ENCODE measurements around the gene ATP6V1F. TPM values are rescaled to one million over a fixed set of nuclear protein-coding genes. Genes with fewer than 3 reads are reported as not detected.

ATP6V1F gene
- total RNA-seq, 3 donors from 2014 or later (not counting 1 experiment from before 2014, with no cell fraction given) = 82.9 to 98.0 (median 94.3) TPM

DNA sequence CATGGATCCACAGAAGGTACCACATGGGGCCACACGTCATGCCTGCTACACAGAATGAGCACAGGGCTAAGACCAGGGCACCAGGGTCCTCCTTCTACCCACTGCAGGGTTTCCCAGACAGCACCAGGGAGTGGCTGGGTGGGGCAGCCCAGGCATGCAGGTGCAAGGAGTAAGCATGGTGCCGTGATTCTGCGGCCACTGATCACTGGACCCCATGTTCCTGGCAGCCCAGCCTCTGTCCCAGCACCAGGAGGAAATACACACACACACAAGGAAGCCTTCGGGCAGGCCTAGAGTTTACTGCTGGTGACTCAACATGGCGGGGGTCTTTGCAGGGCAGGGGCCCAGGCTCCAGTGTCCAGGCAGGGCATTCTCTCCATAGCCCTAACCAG lies 13.9 kb downstream of the ATP6V1F start:
- H3K4me3 ChIP-seq (ENCODE audit: low read length) = no peak overlapping the region
- H3K9me3 ChIP-seq (ENCODE audit: control insufficient read depth, insufficient read depth, low read length) = no peaks in the 10 kb centered on the region
- WGBS (ENCODE audit: insufficient coverage) = 87% methylated on average over 5 of the region's 5 CpGs
- Mint-ChIP-seq H3K36me3 (no peaks in the 10 kb centered on the region), H3K27me3 (ENCODE audit: low read depth in 2 of 2) (no peaks in the 10 kb centered on the region), H3K4me3 (no peak overlapping the region), H3K27ac (no peak overlapping the region), H3K4me1 (no peaks in the 10 kb centered on the region), H3K9me3 (no peaks in the 10 kb centered on the region)
- DNase-seq (no peak), ATAC-seq (no peak)
- H3K27ac ChIP-seq (ENCODE audit: low read length) = no peak overlapping the region
- H3K4me1 ChIP-seq (ENCODE audit: control insufficient read depth, insufficient read depth, low read length) = no peaks in the 10 kb centered on the region
- H3K27me3 ChIP-seq (ENCODE audit: control insufficient read depth, insufficient read depth, low read length) = no peaks in the 10 kb centered on the region
- TF ChIP-seq, protein P1, sequence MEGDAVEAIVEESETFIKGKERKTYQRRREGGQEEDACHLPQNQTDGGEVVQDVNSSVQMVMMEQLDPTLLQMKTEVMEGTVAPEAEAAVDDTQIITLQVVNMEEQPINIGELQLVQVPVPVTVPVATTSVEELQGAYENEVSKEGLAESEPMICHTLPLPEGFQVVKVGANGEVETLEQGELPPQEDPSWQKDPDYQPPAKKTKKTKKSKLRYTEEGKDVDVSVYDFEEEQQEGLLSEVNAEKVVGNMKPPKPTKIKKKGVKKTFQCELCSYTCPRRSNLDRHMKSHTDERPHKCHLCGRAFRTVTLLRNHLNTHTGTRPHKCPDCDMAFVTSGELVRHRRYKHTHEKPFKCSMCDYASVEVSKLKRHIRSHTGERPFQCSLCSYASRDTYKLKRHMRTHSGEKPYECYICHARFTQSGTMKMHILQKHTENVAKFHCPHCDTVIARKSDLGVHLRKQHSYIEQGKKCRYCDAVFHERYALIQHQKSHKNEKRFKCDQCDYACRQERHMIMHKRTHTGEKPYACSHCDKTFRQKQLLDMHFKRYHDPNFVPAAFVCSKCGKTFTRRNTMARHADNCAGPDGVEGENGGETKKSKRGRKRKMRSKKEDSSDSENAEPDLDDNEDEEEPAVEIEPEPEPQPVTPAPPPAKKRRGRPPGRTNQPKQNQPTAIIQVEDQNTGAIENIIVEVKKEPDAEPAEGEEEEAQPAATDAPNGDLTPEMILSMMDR (IDR thresholded peaks at IDR 0.05) = no peak
- no peaks in the 10 kb centered on the region for H3K36me3 ChIP-seq (ENCODE audit: control insufficient read depth, insufficient read depth, low read length)
- intact Hi-C loops (cut with micrococcal nuclease) = no loop called here

DNA sequence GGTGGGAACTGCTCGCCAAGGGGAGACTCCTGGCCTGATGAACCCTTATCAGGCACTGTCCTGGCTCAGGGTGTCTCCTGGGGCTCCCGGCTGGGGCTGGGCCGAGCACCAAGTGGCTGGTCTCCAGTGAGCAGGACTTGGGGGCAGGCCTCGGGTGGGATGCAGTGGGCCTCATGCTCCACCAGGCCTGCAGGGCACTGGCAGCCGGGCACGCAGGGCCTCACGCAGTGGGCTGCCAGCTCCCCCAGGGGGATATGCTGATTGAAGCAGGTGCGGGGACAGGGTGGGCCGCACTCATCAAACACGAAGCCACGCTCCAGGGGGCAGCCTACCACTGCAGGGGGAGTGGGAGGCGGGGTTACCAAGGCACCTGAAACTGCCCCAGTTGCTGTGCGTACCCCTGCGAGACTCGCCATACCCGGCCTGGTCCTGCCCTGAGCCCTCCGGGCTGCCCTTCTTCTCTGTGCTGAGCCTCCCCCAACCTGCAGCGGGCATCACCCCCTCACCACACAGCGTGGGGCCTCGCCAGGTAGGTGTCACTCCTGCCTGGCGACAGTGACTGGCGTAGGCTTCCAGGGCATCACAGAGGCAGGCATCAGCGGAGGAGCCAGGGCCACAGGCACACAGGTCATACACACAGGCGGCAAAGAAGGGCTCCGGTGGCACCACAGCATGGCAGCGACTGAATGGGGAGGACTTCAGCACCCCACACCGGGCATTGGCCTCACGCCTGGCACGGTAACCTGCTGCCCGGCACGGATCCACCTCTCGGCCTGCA lies 14.5 kb downstream of the ATP6V1F start:
- ATAC-seq = no peak
- Histone ChIP-seq H3K27ac (ENCODE audit: low read length) (no peak overlapping the region), H3K27me3 (ENCODE audit: control insufficient read depth, insufficient read depth, low read length) (no peaks in the 10 kb centered on the region), H3K36me3 (ENCODE audit: control insufficient read depth, insufficient read depth, low read length) (no peaks in the 10 kb centered on the region), H3K4me1 (ENCODE audit: control insufficient read depth, insufficient read depth, low read length) (no peaks in the 10 kb centered on the region), H3K4me3 (ENCODE audit: low read length) (no peak overlapping the region), H3K9me3 (ENCODE audit: control insufficient read depth, insufficient read depth, low read length) (no peaks in the 10 kb centered on the region)
- no peaks in the 10 kb centered on the region for H3K27me3 Mint-ChIP-seq (ENCODE audit: low read depth in 2 of 2)
- TF ChIP-seq, protein P1 (IDR thresholded peaks at IDR 0.05) = no peak
- no peaks in the 10 kb centered on the region for H3K4me1 Mint-ChIP-seq
- WGBS (ENCODE audit: insufficient coverage) = 94% methylated on average over 32 of the region's 32 CpGs
- H3K4me3 Mint-ChIP-seq = no peak overlapping the region
- H3K9me3 Mint-ChIP-seq = no peaks in the 10 kb centered on the region
- no peak for DNase-seq
- intact Hi-C loops (cut with micrococcal nuclease) = no loop called here
- no peak overlapping the region for H3K27ac Mint-ChIP-seq
- no peaks in the 10 kb centered on the region for H3K36me3 Mint-ChIP-seq

DNA sequence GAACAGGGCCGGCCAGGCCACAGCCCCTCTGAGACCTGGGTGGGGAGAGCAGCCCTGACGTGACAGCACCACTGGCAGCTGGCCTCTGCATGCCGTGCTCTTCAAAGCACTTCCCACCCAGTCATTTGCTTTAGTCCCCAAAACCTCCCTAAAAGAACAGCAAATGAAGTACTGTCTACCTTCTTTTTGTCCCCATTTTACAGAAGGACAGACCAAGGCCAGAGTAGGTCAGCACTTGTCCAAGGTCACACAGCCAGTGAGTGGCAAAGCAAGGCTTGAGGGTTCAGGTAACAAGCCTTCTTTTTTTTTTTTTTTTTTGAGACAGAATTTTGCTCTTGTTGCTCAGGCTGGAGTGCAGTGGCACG lies 15.1 kb downstream of the ATP6V1F start:
- Histone ChIP-seq H3K9me3 (ENCODE audit: control insufficient read depth, insufficient read depth, low read length) (no peaks in the 10 kb centered on the region), H3K4me3 (ENCODE audit: low read length) (no peak overlapping the region), H3K27ac (ENCODE audit: low read length) (no peak overlapping the region), H3K4me1 (ENCODE audit: control insufficient read depth, insufficient read depth, low read length) (no peaks in the 10 kb centered on the region), H3K36me3 (ENCODE audit: control insufficient read depth, insufficient read depth, low read length) (no peaks in the 10 kb centered on the region), H3K27me3 (ENCODE audit: control insufficient read depth, insufficient read depth, low read length) (no peaks in the 10 kb centered on the region)
- WGBS (ENCODE audit: insufficient coverage) = 77% methylated on average over 3 of the region's 4 CpGs
- Mint-ChIP-seq H3K36me3 (no peaks in the 10 kb centered on the region), H3K27me3 (ENCODE audit: low read depth in 2 of 2) (no peaks in the 10 kb centered on the region), H3K4me1 (no peaks in the 10 kb centered on the region), H3K27ac (no peak overlapping the region), H3K9me3 (no peaks in the 10 kb centered on the region), H3K4me3 (no peak overlapping the region)
- ATAC-seq (no peak), DNase-seq (no peak)
- intact Hi-C loops (cut with micrococcal nuclease) = no loop called here
- TF ChIP-seq, protein P1 (IDR thresholded peaks at IDR 0.05) = no peak
